Measurements from ENCODE around the gene CLDN34.

The CLDN34 gene

GRCh38 chrX:9966775-9967408 lies at the start of gene CLDN34:
TSS of gene CLDN34 (plus strand) at chrX:9967358. CDS start at chrX:9967358, 0 bp downstream.
- no peak for DNase-seq

- no peak for DNase-seq
Observed at GRCh38 chrX:9917861-9918260, 49.3 kb upstream of the CLDN34 start.

- no peak for DNase-seq
Observed at GRCh38 chrX:9919632-9920172, 47.5 kb upstream of the CLDN34 start.

DNA sequence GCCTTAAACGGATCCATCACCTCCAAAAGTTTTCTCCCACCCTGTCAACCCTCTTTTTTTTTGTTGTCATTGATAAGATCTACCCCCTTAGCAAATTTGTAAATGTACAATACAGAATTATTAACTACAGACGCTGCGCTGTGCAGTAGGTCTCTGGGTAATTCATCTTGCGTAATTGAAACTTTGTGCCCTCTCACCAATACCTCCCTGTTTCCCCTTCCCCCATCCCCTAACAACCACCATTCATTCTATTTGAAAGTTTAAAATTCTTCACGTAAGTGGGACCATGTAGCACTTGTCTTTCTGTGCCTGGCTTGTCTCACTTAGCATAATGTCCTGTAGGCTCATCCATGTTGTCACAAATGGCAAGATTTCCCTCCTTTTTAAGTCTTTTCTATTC lies 45.8 kb upstream of the CLDN34 start:
- DNase-seq, result no peak

DNA sequence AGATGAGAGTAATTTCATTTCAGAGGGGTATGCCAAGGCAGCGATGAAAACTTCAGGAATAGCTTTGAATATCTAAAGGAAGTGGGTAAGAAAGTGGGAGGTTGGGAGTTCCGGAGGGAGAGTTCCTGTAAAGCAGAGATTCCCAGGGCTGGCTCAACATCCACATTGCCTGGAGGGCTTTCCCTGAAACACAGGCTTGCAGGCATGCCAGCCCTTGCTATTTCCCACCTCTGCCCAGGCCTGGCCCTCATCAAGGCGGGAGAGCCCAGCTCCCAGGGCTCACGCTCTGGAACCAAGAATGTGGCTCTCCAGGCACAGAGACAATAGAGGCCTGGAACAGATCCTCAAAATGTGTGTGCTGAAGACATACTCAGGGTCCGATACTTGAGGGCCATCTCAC lies 43.8 kb upstream of the CLDN34 start:
- no peak for DNase-seq

- DNase-seq, result no peak
Observed at GRCh38 chrX:9926002-9926401, 41.2 kb upstream of the CLDN34 start.

DNA sequence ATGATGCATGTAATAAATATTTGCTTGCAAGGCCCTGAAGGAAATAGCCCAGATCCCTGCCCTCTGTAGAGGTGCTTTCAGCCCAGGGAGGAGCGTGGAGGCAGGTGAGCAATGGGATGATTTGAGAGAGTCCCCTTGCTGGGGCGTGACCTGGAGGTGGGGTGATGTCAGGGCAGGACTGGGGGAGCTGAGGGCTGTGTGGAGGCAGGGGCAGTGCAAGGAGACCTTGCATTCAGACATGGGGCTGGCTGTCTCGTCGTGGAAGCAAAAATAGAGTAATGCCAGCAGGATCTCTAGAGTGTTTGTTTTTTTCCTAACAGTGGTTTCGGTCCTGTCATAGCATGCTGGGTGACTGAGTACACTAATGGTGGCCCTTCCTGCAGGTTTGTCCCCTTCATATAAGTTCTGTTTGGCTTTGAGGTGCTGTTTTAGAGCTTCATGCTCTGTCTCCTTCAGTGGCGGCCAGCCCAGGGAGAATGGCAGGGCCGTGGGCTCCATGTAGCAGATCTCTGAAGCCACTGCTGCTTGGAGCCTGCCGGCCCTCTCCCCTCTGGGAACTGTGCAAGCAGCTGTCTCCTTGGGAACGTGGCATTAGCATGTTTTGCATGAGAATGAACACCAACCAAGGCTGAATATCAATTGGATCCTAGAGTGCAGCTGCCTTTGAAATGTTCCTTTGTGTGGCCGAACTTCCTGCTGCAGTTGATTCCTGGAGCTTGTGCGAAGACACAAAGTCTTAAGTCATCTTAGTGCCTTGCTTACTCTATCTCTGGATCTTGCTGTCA lies 39.3 kb upstream of the CLDN34 start:
- DNase-seq, result no peak

DNA sequence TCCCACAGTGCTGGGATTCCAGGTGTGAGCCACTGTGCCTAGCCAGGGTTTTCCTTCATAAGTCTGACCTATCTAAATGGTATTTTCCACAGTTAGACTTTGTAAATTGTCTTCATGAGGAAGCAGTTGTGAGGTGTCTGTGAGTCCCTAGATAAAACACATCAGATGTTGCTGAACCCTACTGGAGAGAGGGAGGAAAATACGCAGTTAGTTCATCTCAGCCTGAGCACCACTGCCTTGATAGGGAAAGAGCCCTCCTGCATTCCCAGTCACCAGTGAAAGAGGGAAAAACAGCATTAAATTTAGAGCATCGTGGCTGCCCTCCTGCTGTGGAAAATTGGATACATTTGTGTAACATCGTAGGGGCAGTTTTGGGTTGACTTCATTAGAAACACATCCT lies 31.7 kb upstream of the CLDN34 start:
- no peak for DNase-seq

GRCh38 chrX:9937761-9938160 lies 29.4 kb upstream of the CLDN34 start:
- no peak for DNase-seq

DNA sequence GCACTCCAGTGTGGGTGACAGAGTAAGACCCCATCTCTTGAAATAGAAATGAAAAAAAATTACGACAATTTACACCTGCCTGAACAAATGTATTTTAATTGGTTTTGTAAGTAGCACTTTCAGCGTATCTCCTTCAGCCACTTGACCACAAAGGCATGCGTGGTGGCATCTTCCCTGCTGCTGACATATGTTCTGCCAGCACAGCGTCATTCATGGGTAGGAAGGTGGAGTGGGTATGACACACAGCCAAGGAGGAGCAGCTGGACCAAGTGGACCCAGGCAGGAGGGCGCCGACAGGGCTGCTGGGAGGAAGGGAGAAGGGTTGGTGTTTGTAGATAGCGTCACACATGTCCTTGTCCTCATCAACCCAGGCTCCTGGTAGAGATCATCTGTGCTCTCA lies 28.6 kb upstream of the CLDN34 start:
- no peak for DNase-seq

GRCh38 chrX:9940421-9940820 lies 26.7 kb upstream of the CLDN34 start:
- no peak for DNase-seq

- DNase-seq, result peak; percentile 77
Observed at GRCh38 chrX:9942086-9942485, 25.1 kb upstream of the CLDN34 start.

DNA sequence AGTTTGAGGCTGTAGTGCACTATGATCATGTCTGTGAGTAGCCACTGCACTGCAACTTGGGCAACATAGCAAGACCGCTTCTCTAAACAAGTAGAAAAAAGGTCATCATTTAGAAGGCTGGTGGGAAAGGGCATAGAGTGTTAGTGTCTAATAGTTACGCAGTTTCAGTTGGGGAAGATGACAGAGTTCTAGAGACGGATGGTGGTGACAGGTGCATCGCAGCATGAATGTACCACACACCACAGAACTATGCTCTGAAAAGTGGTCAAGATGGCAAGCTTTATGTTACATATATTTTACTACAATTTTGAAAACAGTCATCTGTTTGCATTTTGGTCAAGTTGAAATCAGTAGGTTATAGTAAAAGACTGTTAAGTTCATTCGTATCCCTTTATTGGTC lies 23.7 kb upstream of the CLDN34 start:
- no peak for DNase-seq

GRCh38 chrX:9947131-9947794 lies 19.9 kb upstream of the CLDN34 start:
- no peak for DNase-seq

- no peak for DNase-seq
Observed at GRCh38 chrX:9948406-9948805, 18.8 kb upstream of the CLDN34 start.

DNA sequence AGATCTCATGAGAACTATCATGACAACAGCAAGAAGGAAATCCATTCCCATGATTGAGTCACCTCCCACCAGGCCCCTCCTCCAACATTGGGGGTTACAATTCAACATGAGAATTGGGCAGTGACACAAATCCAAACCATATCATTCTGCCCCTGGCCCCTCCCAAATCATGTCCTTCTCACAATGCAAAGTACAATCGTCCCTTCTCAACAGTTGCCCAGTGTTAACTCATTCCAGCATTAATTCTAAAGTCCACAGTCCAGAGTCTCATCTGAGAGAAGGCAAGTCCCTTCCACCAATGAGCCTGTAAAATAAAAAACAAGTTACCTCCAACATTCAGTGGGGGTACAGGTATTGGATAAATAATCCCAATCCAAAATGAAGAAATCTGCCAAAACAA lies 14.9 kb upstream of the CLDN34 start:
- DNase-seq, result no peak

- DNase-seq, result no peak
Observed at GRCh38 chrX:9953396-9953795, 13.8 kb upstream of the CLDN34 start.

GRCh38 chrX:9955506-9955905 lies 11.7 kb upstream of the CLDN34 start:
- no peak for DNase-seq

DNA sequence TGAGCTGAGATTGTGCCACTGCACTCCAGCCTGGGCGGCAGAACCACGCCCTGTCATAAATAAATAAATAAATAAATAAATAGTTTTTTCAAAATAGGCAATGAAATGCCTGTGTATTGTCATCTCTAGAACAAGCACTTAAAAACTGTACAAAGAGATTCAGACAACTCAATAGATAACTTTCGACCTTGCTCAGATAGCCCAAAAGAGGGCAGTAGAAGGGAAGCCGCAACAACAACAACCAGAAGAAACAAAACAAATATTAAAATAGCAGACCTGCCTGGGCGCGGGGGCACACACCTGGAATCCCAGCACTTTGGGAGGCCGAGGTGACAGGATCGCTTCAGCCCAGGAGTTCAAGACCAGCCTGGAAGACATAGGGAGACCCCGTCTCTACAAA lies 9.4 kb upstream of the CLDN34 start:
- DNase-seq, result no peak

GRCh38 chrX:9958183-9958582 lies 9.0 kb upstream of the CLDN34 start:
- no peak for DNase-seq

DNA sequence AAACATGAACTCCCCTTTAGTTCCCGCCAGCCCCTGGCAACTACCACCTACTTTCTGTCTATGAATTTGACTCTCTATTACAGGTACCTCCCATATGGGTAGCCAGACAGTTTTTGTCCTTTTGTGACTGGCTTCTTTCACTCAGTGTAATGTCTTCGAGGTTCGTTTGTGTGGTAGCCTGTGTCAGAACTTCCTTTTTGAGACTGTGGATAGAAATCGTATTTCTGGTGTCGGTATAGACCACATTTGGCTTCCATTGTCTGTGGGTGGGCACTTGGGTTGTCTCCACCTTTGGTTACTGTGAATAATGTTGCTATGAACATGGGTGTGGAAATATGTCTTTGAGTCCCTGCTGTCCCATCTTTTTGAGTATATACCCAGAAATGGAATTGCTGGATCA lies 5.4 kb upstream of the CLDN34 start:
- no peak for DNase-seq

GRCh38 chrX:9977635-9978034 lies 10.5 kb downstream of the CLDN34 start:
- no peak for DNase-seq

- no peak for DNase-seq
Observed at GRCh38 chrX:9980401-9980800, 13.2 kb downstream of the CLDN34 start.

GRCh38 chrX:9980927-9981326 lies 13.8 kb downstream of the CLDN34 start:
- no peak for DNase-seq
